ENCODE measurements around the gene WDR36.

GRCh38 chr5:111121926-111122325, 29.8 kb downstream of the WDR36 start:
- TF ChIP-seq CTCF (IDR thresholded peaks at IDR 0.05), result no peak
- TF ChIP-seq EP300 (IDR thresholded peaks at IDR 0.05; ENCODE audit: low read depth), result no peak
